IMR-90 (cell line): ENCODE data around the gene HDAC8. TPM values are rescaled to one million over a fixed set of nuclear protein-coding genes. Genes with fewer than 3 reads are reported as not detected.

Experiments
- ATAC-seq: fragments of 200-7000 bp; cut with Tn5 transposase; 2 replicates; pipeline ENCODE4 v1.9.1; 2020; ENCODE audit warnings: low read depth, mild to moderate bottlenecking, moderate library complexity
- BruUV-seq: library from RNA; stranded (reverse); fragments of 400-500 nt; replicated peaks from 2 replicates; lab custom pipeline; 2021; lab: Mats Ljungman, UMichigan
- CTCF ChIA-PET: fragments of 300-600 bp; formaldehyde crosslinking; extraction: SDS; loops from one replicate; lab custom pipeline; 2021; ENCODE audit warnings: antibody characterized with exemption; lab: Yijun Ruan, JAX
- POLR2A ChIA-PET: fragments of 300-600 bp; sonication (Branson Sonifier 250); formaldehyde crosslinking; loops from one replicate; lab custom pipeline; 2022; ENCODE audit warnings: antibody characterized with exemption; ENCODE audit not compliant: unreplicated experiment; lab: Charles Lee
- DNase-seq: peaks from one replicate; pipeline ENCODE4 v3.0.0; 2013
- H2AFZ ChIP-seq: replicated peaks from 2 replicates; pipeline ENCODE3; 2013; ENCODE audit warnings: low read length, mild to moderate bottlenecking; ENCODE audit not compliant: poor library complexity
- H2AK5ac ChIP-seq: 2 replicates; pipeline ENCODE4 v1.6.1; 2013; ENCODE audit warnings: low read depth, low read length, inconsistent platforms
- H2AK9ac ChIP-seq: replicated peaks from 2 replicates; pipeline ENCODE3; 2013; ENCODE audit warnings: mild to moderate bottlenecking, low read depth, low read length, moderate library complexity; ENCODE audit not compliant: poor library complexity
- H2BK120ac ChIP-seq: 2 replicates; pipeline ENCODE4 v1.6.1; 2013; ENCODE audit warnings: low read depth, low read length, inconsistent platforms
- H2BK15ac ChIP-seq: 3 replicates; pipeline ENCODE4 v1.6.1; 2013; ENCODE audit warnings: low read depth, low read length, inconsistent platforms
- H2BK20ac ChIP-seq: 2 replicates; pipeline ENCODE4 v1.6.1; 2013; ENCODE audit warnings: low read depth, mild to moderate bottlenecking, inconsistent platforms, low read length, moderate library complexity
- H2BK5ac ChIP-seq: 2 replicates; pipeline ENCODE4 v1.6.1; 2013; ENCODE audit warnings: mild to moderate bottlenecking, low read depth, low read length, inconsistent platforms; ENCODE audit not compliant: poor library complexity, severe bottlenecking
- H3K14ac ChIP-seq: replicated peaks from 2 replicates; pipeline ENCODE4 v1.6.1; 2013; ENCODE audit warnings: low read depth, low read length, inconsistent platforms
- H3K18ac ChIP-seq: 2 replicates; pipeline ENCODE4 v1.6.1; 2013; ENCODE audit warnings: low read depth, low read length, control low read depth
- H3K23ac ChIP-seq: 2 replicates; pipeline ENCODE4 v1.6.1; 2013; ENCODE audit warnings: low read depth, low read length, inconsistent platforms
- H3K27ac ChIP-seq: 2 replicates; pipeline ENCODE4 v1.5.1; 2013; ENCODE audit warnings: mild to moderate bottlenecking, control low read depth, low read length; ENCODE audit not compliant: insufficient read depth
- H3K27me3 ChIP-seq: 2 replicates; pipeline ENCODE4 v1.6.1; 2013; ENCODE audit warnings: low read length; ENCODE audit not compliant: control insufficient read depth, insufficient read depth
- H3K36me3 ChIP-seq: 2 replicates; pipeline ENCODE4 v1.6.1; 2013; ENCODE audit warnings: low read length, mixed read lengths; ENCODE audit not compliant: control insufficient read depth, insufficient read depth
- H3K4ac ChIP-seq: 2 replicates; pipeline ENCODE4 v1.6.1; 2013; ENCODE audit warnings: low read depth, low read length, inconsistent platforms
- H3K4me1 ChIP-seq: 2 replicates; pipeline ENCODE4 v1.6.1; 2013; ENCODE audit warnings: low read length, mixed read lengths; ENCODE audit not compliant: control insufficient read depth, insufficient read depth
- H3K4me2 ChIP-seq: 2 replicates; pipeline ENCODE4 v1.6.1; 2013; ENCODE audit warnings: low read depth, mild to moderate bottlenecking, control low read depth, low read length, moderate library complexity
- H3K4me3 ChIP-seq: 2 replicates; pipeline ENCODE4 v1.5.1; 2013; ENCODE audit warnings: low read depth, mild to moderate bottlenecking, control low read depth, low read length, moderate library complexity; ENCODE audit not compliant: insufficient read depth
- H3K56ac ChIP-seq: 2 replicates; pipeline ENCODE4 v1.6.1; 2013; ENCODE audit warnings: low read length, inconsistent platforms; ENCODE audit not compliant: insufficient read depth; ENCODE audit errors: extremely low read depth
- H3K79me1 ChIP-seq, 2 experiments: 2 replicates each; pipeline ENCODE4 v1.6.1; 2013; ENCODE audit warnings: low read length in 2 of 2, inconsistent platforms in 1 of 2, low read depth in 1 of 2
- H3K9ac ChIP-seq: 2 replicates; pipeline ENCODE4 v1.6.1; 2013; ENCODE audit warnings: low read depth, low read length, control low read depth
- H3K9me1 ChIP-seq: 2 replicates; pipeline ENCODE4 v1.6.1; 2013; ENCODE audit warnings: low read length, inconsistent platforms; ENCODE audit not compliant: insufficient read depth
- H3K9me3 ChIP-seq: 2 replicates; pipeline ENCODE4 v1.6.1; 2013; ENCODE audit warnings: low read length; ENCODE audit not compliant: control insufficient read depth, insufficient read depth
- H4K20me1 ChIP-seq: 2 replicates; pipeline ENCODE4 v1.6.1; 2013; ENCODE audit warnings: low read length, inconsistent platforms; ENCODE audit not compliant: insufficient read depth
- H4K5ac ChIP-seq: 2 replicates; pipeline ENCODE4 v1.6.1; 2013; ENCODE audit warnings: mild to moderate bottlenecking, low read depth, low read length, control low read depth
- H4K8ac ChIP-seq, 2 experiments: 2 replicates each; pipeline ENCODE4 v1.6.1; 2013; ENCODE audit warnings: low read depth in 2 of 2, low read length in 2 of 2, control low read depth in 1 of 2, inconsistent platforms in 1 of 2
- H4K91ac ChIP-seq: 2 replicates; pipeline ENCODE4 v1.6.1; 2013; ENCODE audit warnings: low read depth, low read length, inconsistent platforms; ENCODE audit not compliant: insufficient read depth
- BHLHE40 ChIP-seq: fragments of 150-350 bp; IDR thresholded peaks from 2 replicates; pipeline ENCODE4 v1.6.1; 2016; ENCODE audit warnings: mild to moderate bottlenecking, low read depth, low read length
- CEBPB ChIP-seq: IDR thresholded peaks from 2 replicates; pipeline ENCODE4 v1.6.1; 2012; ENCODE audit warnings: low read depth, low read length, improper control_type of control experiment
- CHD1 ChIP-seq: IDR thresholded peaks from 2 replicates; pipeline ENCODE4 v1.6.1; 2012; ENCODE audit warnings: low read depth, low read length, improper control_type of control experiment
- CTCF ChIP-seq: conservative IDR thresholded peaks from 2 replicates; pipeline ENCODE4 v1.5.1; 2012; ENCODE audit warnings: mild to moderate bottlenecking, low read depth, low read length, improper control_type of control experiment
- ELK1 ChIP-seq: fragments of 150-350 bp; IDR thresholded peaks from 2 replicates; pipeline ENCODE4 v1.6.1; 2016; ENCODE audit warnings: low read depth, mild to moderate bottlenecking, low read length, moderate library complexity, borderline replicate concordance
- FOS ChIP-seq: fragments of 150-350 bp; IDR thresholded peaks from 2 replicates; pipeline ENCODE4 v1.6.1; 2016; ENCODE audit warnings: low read depth, low read length
- MAFK ChIP-seq: IDR thresholded peaks from 2 replicates; pipeline ENCODE4 v1.6.1; 2012; ENCODE audit warnings: low read depth, low read length, improper control_type of control experiment
- MXI1 ChIP-seq: IDR thresholded peaks from 2 replicates; pipeline ENCODE4 v1.6.1; 2012; ENCODE audit warnings: low read depth, mild to moderate bottlenecking, low read length, moderate library complexity, borderline replicate concordance
- NFE2L2 ChIP-seq: fragments of 150-350 bp; IDR thresholded peaks from 2 replicates; pipeline ENCODE4 v1.6.1; 2016; ENCODE audit warnings: low read depth, mild to moderate bottlenecking, low read length
- POLR2A ChIP-seq: IDR thresholded peaks from 2 replicates; pipeline ENCODE4 v1.6.1; 2012; ENCODE audit warnings: mild to moderate bottlenecking, low read depth, low read length
- RAD21 ChIP-seq: IDR thresholded peaks from 2 replicates; pipeline ENCODE4 v1.6.1; 2012; ENCODE audit warnings: low read length, improper control_type of control experiment
- RCOR1 ChIP-seq: IDR thresholded peaks from 2 replicates; pipeline ENCODE4 v1.6.1; 2012; ENCODE audit warnings: mild to moderate bottlenecking, low read length, improper control_type of control experiment; ENCODE audit not compliant: insufficient replicate concordance
- USF2 ChIP-seq: fragments of 150-350 bp; IDR thresholded peaks from 2 replicates; pipeline ENCODE4 v1.6.1; 2017; ENCODE audit warnings: mild to moderate bottlenecking, antibody characterized with exemption, low read length, low read depth
- WGBS, 2 experiments: methylation state at CpG; one replicate each; pipeline versions ENCODE4 v1.1.5 to v1.1.7; 2013; ENCODE audit warnings: missing lambda C conversion rate in 2 of 2; ENCODE audit not compliant: insufficient read length in 1 of 2; ENCODE audit errors: extremely low coverage in 2 of 2; 5-methylcytosine and 5-hydroxymethylcytosine counted together
- dilution Hi-C: fragments of 300-500 bp; cut with HindIII; formaldehyde crosslinking; loops from one replicate; pipeline ENCODE4 v1.14.3; 2018; ENCODE audit warnings: low sequenced_read_pairs; ENCODE audit not compliant: unreplicated experiment
- in situ Hi-C: fragments of 300-500 bp; cut with MboI; formaldehyde crosslinking; loops from 3 replicates; pipeline ENCODE4 v1.14.3; 2019; ENCODE audit warnings: low sequenced_read_pairs, inconsistent platforms, mixed read lengths
- intact Hi-C: fragments of 100-400 bp; cut with micrococcal nuclease; formaldehyde crosslinking; loops from 2 replicates; pipeline ENCODE4 v1.10.0; 2022
- polyA plus RNA-seq, 3 experiments: library from polyadenylated mRNA; depleted of rRNA; stranded (reverse); fragments of >200 nt; gene quantifications; 2 replicates each; pipeline ENCODE4 v1.2.3, GENCODE V29; 2012; ENCODE audit warnings: low replicate concordance in 1 of 3
- total RNA-seq: library from RNA; depleted of rRNA; stranded (reverse); fragments of >200 nt; gene quantifications from 2 replicates; pipeline ENCODE4 v1.2.3, GENCODE V29; 2012

Gene HDAC8
- total and polyA plus RNA-seq, 2 of the 4 experiments (the other 2 are of a cell fraction) = 16.1 to 28.5 TPM

- no peak overlapping the region for H4K5ac ChIP-seq
- H3K18ac ChIP-seq = no peak overlapping the region
- H3K14ac ChIP-seq = no peak overlapping the region
- H3K4me1 ChIP-seq = no peaks in the 10 kb centered on the region; the same call in 1 of the 2 replicates
- no TSS peak for BruUV-seq
- no peaks in the 10 kb centered on the region for H4K20me1 ChIP-seq
- no peak overlapping the region for H3K9ac ChIP-seq
- ChIA-PET CTCF (no interaction called here), POLR2A (no interaction called here)
- dilution Hi-C loops = no loop called here
- H2AFZ ChIP-seq = no peak overlapping the region
- ATAC-seq (no peak), DNase-seq (no peak)
- H2AK9ac ChIP-seq = no peak overlapping the region
- no peak overlapping the region for H3K4me3 ChIP-seq
- H3K23ac ChIP-seq = no peak overlapping the region
- H3K36me3 ChIP-seq = peaks cover 3% of the 10 kb centered on the region; the same call in 1 of the 2 replicates
- H3K27ac ChIP-seq = no peak overlapping the region
- H3K79me1 ChIP-seq = no peaks in the 10 kb centered on the region
- H4K8ac ChIP-seq = no peak overlapping the region
- no peak for TF ChIP-seq POLR2A
- TF ChIP-seq RCOR1 = no peak
- no peak for TF ChIP-seq USF2
- TF ChIP-seq MXI1 = no peak
- no peak for TF ChIP-seq MAFK
- TF ChIP-seq NFE2L2 = no peak
- no peak for TF ChIP-seq FOS
- no peak for TF ChIP-seq ELK1
- TF ChIP-seq CHD1 = no peak
- TF ChIP-seq RAD21 = no peak
- no peak for TF ChIP-seq BHLHE40
- no peak for TF ChIP-seq CEBPB
- no peak for TF ChIP-seq CTCF
- no peak overlapping the region for H3K4me2 ChIP-seq
- no peak overlapping the region for H2BK20ac ChIP-seq
- H3K9me1 ChIP-seq = peaks cover 3% of the 10 kb centered on the region; the same call in 1 of the 2 replicates
- no peak overlapping the region for H2AK5ac ChIP-seq
- in situ Hi-C loops = loop anchor here (10.0 kb wide), 1 partner anchor 62 kb away; no protein-coding TSS in a partner anchor
- no peak overlapping the region for H2BK5ac ChIP-seq
- intact Hi-C loops = no loop called here
- WGBS, 2 experiments = no CpG with 5 or more reads among the region's 3 CpGs
- H2BK15ac ChIP-seq = no peak overlapping the region
- no peak overlapping the region for H3K4ac ChIP-seq
- no peaks in the 10 kb centered on the region for H3K9me3 ChIP-seq
- H3K56ac ChIP-seq = no peak overlapping the region
- no peak overlapping the region for H4K91ac ChIP-seq
- H3K27me3 ChIP-seq = peaks cover 24% of the 10 kb centered on the region
- H2BK120ac ChIP-seq = no peak overlapping the region
Observed at GRCh38 chrX:72352786-72353185, 219.9 kb downstream of the HDAC8 start.
